H1 (cell line): Measurements from ENCODE around the gene SOHLH1.

Experiments
- CTCF ChIP-seq, 3 experiments: IDR thresholded peaks; 1 replicate in 2 of 3; 2 replicates in 1 of 3; pipeline versions ENCODE4 v1.5.1 to v1.6.1; 2011; ENCODE audit warnings: low read length in 3 of 3, mild to moderate bottlenecking in 3 of 3, inconsistent platforms in 2 of 3, low read depth in 1 of 3, moderate library complexity in 1 of 3; ENCODE audit not compliant: insufficient read depth in 1 of 3; ENCODE audit errors: control extremely low read depth in 1 of 3
- EZH2 ChIP-seq: fragments of 200-600 bp; sonication (generic); IDR thresholded peaks from 2 replicates; pipeline ENCODE4 v1.7.1; 2012; ENCODE audit warnings: low read depth, mild to moderate bottlenecking, moderate library complexity, low read length, inconsistent platforms; ENCODE audit not compliant: severe bottlenecking

- TF ChIP-seq EZH2 (no peak), CTCF (IDR thresholded peaks at IDR 0.05; ENCODE audit: control extremely low read depth in 1 of 3, insufficient read depth in 1 of 3, low read depth in 1 of 3, low read length in 3 of 3) (no peak)
Measured at GRCh38 chr9:135712613-135713295, 13.5 kb upstream of the SOHLH1 start.
